ENCODE measurements around the gene HELQ.

GRCh38 chr4:83436680-83437079, 18.9 kb downstream of the HELQ start:
- TF ChIP-seq ZNF274 (IDR thresholded peaks at IDR 0.05; ENCODE audit: low read depth, low read length) = no peak
- no peak for TF ChIP-seq YY1 (IDR thresholded peaks at IDR 0.05; ENCODE audit: insufficient read depth, insufficient read length)
